Measurements from ENCODE around the gene TENM4.

GRCh38 chr11:79045800-79046304 lies 395.0 kb downstream of the TENM4 start:
- TF ChIP-seq CTCF (IDR thresholded peaks at IDR 0.05) (no peak), POLR2A (IDR thresholded peaks at IDR 0.05) (no peak)
